Esophagus muscularis mucosa (tissue), 4 donors: ENCODE measurements around the gene AP1M1.

Source experiments
- CTCF ChIP-seq, 3 experiments: fragments of 200-600 bp in 2 of 3; fragments of 450-650 bp in 1 of 3; sonication (generic) in 2 of 3; IDR thresholded peaks; one replicate each; pipeline ENCODE4 v1.5.1; 2017 to 2019; ENCODE audit warnings: antibody characterized with exemption in 3 of 3, mild to moderate bottlenecking in 2 of 3, moderate library complexity in 1 of 3
- EP300 ChIP-seq: sonication (generic); formaldehyde crosslinking; IDR thresholded peaks from one replicate; pipeline ENCODE4 v1.6.1; 2017; ENCODE audit warnings: antibody characterized with exemption
- POLR2A ChIP-seq: fragments of 450-650 bp; IDR thresholded peaks from one replicate; pipeline ENCODE4 v1.6.1; 2017; ENCODE audit warnings: antibody characterized with exemption, moderate library complexity, mild to moderate bottlenecking, low read depth
- POLR2AphosphoS5 ChIP-seq, 2 donors: sonication (generic); formaldehyde crosslinking; IDR thresholded peaks; one replicate each; pipeline ENCODE4 v1.6.1; 2017; ENCODE audit warnings: antibody characterized with exemption in 2 of 2

- TF ChIP-seq POLR2AphosphoS5 (IDR thresholded peaks at IDR 0.05) (no peak), POLR2A (no peak), EP300 (no peak), CTCF (IDR thresholded peaks at IDR 0.05) (no peak)
These were observed 27.8 kb downstream of the AP1M1 start for GRCh38 chr19:16225279-16226183.
